ENCODE measurements around the gene ABHD15.

The ABHD15 gene

GRCh38 chr17:29593591-29594518 lies 27.0 kb upstream of the ABHD15 start:
- DNase-seq, result no peak

GRCh38 chr17:29592850-29593551 lies 26.2 kb upstream of the ABHD15 start, which contains the start of gene ANKRD13B:
Gene ANKRD13B, plus strand, starts transcription at chr17:29593132. Its CDS starts 490 bp downstream, at chr17:29593622.
- DNase-seq, result no peak

GRCh38 chr17:29591737-29592608 lies 25.1 kb upstream of the ABHD15 start:
- DNase-seq, result peak; percentile 67

GRCh38 chr17:29591146-29591736 lies 24.4 kb upstream of the ABHD15 start:
- no peak for DNase-seq

- DNase-seq, result no peak
These were observed 23.7 kb upstream of the ABHD15 start for GRCh38 chr17:29590411-29591145.

- peak; percentile 78 for DNase-seq
These were observed 22.9 kb upstream of the ABHD15 start, which contains the start of gene GIT1 for GRCh38 chr17:29589524-29590410. Gene GIT1, minus strand, starts transcription at chr17:29589648. Its CDS starts 270 bp downstream, at chr17:29589378.

- no peak for DNase-seq
These were observed 21.9 kb upstream of the ABHD15 start for GRCh38 chr17:29588562-29589411.

- DNase-seq, result no peak
These were observed 21.3 kb upstream of the ABHD15 start for GRCh38 chr17:29588017-29588561.

GRCh38 chr17:29587591-29587990 lies 20.8 kb upstream of the ABHD15 start:
- DNase-seq, result no peak

GRCh38 chr17:29586676-29587469 lies 20.0 kb upstream of the ABHD15 start:
- no peak for DNase-seq

GRCh38 chr17:29585080-29585751 lies 18.4 kb upstream of the ABHD15 start:
- peak; percentile 19 for DNase-seq

GRCh38 chr17:29584452-29585079 lies 17.7 kb upstream of the ABHD15 start:
- DNase-seq, result no peak

- no peak for DNase-seq
These were observed 16.7 kb upstream of the ABHD15 start for GRCh38 chr17:29583324-29584248.

- no peak for DNase-seq
These were observed 15.9 kb upstream of the ABHD15 start for GRCh38 chr17:29582772-29583171.

- no peak for DNase-seq
These were observed 15.5 kb upstream of the ABHD15 start for GRCh38 chr17:29582254-29582765.

Data from activated effector memory CD4-positive, alpha-beta T cell treated with Interleukin-2 at 50 U/mL for 16 hours (primary cell).